ENCODE data around the gene CHD1L.
"Not testable (repeated sequence)": the region's sequence is repeated elsewhere in the genome, so short reads cannot be mapped to it uniquely, and the experiment has no call there.

The CHD1L gene

DNA sequence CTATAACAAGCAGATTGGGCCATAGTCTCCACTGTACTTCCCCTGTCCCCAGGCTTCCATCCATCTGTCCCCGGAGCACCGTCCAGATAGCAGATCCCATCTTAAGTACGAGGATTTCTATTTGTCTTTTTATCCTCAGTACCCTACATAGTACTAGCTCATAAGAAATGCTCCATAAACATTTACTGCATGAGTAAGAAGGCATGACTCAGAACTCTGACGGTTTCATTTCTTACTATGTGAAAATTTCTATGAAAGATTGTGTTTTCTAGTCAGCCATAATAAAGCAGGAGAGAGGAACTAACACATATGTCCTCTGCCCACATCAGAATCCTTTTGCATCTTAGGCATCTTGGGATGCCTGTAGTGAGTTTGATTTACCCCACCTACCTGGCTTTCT lies 49.5 kb downstream of the CHD1L start:
- H3K9ac ChIP-seq (ENCODE audit: low read depth, low read length, poor library complexity, severe bottlenecking): no peak overlapping the region
- no peaks in the 10 kb centered on the region for H3K79me2 ChIP-seq (ENCODE audit: insufficient read depth, low read length)
- no peaks in the 10 kb centered on the region for H3K27me3 ChIP-seq (ENCODE audit: insufficient read depth, low read length, poor library complexity, severe bottlenecking)
- H3K4me3 ChIP-seq (ENCODE audit: low read length, poor library complexity, severe bottlenecking): no peak overlapping the region
- no peaks in the 10 kb centered on the region for H4K20me1 ChIP-seq (ENCODE audit: insufficient read depth, low read length, poor library complexity, severe bottlenecking)
- TF ChIP-seq EZH2phosphoT487 (IDR thresholded peaks at IDR 0.05; ENCODE audit: borderline replicate concordance): no peak
- TF ChIP-seq, protein P1, sequence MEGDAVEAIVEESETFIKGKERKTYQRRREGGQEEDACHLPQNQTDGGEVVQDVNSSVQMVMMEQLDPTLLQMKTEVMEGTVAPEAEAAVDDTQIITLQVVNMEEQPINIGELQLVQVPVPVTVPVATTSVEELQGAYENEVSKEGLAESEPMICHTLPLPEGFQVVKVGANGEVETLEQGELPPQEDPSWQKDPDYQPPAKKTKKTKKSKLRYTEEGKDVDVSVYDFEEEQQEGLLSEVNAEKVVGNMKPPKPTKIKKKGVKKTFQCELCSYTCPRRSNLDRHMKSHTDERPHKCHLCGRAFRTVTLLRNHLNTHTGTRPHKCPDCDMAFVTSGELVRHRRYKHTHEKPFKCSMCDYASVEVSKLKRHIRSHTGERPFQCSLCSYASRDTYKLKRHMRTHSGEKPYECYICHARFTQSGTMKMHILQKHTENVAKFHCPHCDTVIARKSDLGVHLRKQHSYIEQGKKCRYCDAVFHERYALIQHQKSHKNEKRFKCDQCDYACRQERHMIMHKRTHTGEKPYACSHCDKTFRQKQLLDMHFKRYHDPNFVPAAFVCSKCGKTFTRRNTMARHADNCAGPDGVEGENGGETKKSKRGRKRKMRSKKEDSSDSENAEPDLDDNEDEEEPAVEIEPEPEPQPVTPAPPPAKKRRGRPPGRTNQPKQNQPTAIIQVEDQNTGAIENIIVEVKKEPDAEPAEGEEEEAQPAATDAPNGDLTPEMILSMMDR (conservative IDR thresholded peaks at IDR 0.05; ENCODE audit: low read length): no peak
- H3K4me2 ChIP-seq (ENCODE audit: low read depth, low read length, poor library complexity, severe bottlenecking): no peak overlapping the region
- no peaks in the 10 kb centered on the region for H3K9me2 ChIP-seq (replicated peaks; ENCODE audit: low read depth, low read length)
- H3F3A ChIP-seq (ENCODE audit: low read depth): no peaks in the 10 kb centered on the region
- no peaks in the 10 kb centered on the region for H3K9me3 ChIP-seq (ENCODE audit: insufficient read depth, low read depth, low read length)
- no peaks in the 10 kb centered on the region for H3K4me1 ChIP-seq (ENCODE audit: insufficient read depth, low read length, poor library complexity, severe bottlenecking)
- no peak overlapping the region for H2AFZ ChIP-seq (ENCODE audit: low read length)
- H3K36me3 ChIP-seq (ENCODE audit: insufficient read depth, low read length): peaks cover 97% of the 10 kb centered on the region

GRCh38 chr1:147292631-147293251 lies 50.3 kb downstream of the CHD1L start:
- Histone ChIP-seq H3K36me3 (ENCODE audit: insufficient read depth, low read length) (peaks cover 97% of the 10 kb centered on the region), H3K9me3 (ENCODE audit: insufficient read depth, low read depth, low read length) (no peaks in the 10 kb centered on the region), H3K4me2 (ENCODE audit: low read depth, low read length, poor library complexity, severe bottlenecking) (no peak overlapping the region)

GRCh38 chr1:147297438-147297837 lies 55.0 kb downstream of the CHD1L start:
- Histone ChIP-seq H3K36me3 (ENCODE audit: insufficient read depth, low read length) (peaks cover 55% of the 10 kb centered on the region; the same call in 1 of the 2 replicates), H3K4me3 (ENCODE audit: low read length, poor library complexity, severe bottlenecking) (no peak overlapping the region), H3K9ac (ENCODE audit: low read depth, low read length, poor library complexity, severe bottlenecking) (no peak overlapping the region), H4K20me1 (ENCODE audit: insufficient read depth, low read length, poor library complexity, severe bottlenecking) (no peaks in the 10 kb centered on the region), H3K27me3 (ENCODE audit: insufficient read depth, low read length, poor library complexity, severe bottlenecking) (no peaks in the 10 kb centered on the region), H3K79me2 (ENCODE audit: insufficient read depth, low read length) (no peaks in the 10 kb centered on the region), H3K9me3 (ENCODE audit: insufficient read depth, low read depth, low read length) (peaks cover 1% of the 10 kb centered on the region; the same call in 1 of the 2 replicates), H3K9me2 (replicated peaks; ENCODE audit: low read depth, low read length) (no peaks in the 10 kb centered on the region), H3K4me1 (ENCODE audit: insufficient read depth, low read length, poor library complexity, severe bottlenecking) (no peaks in the 10 kb centered on the region), H3F3A (ENCODE audit: low read depth) (no peaks in the 10 kb centered on the region), H3K4me2 (ENCODE audit: low read depth, low read length, poor library complexity, severe bottlenecking) (no peak overlapping the region), H2AFZ (ENCODE audit: low read length) (no peak overlapping the region)
- TF ChIP-seq EZH2phosphoT487 (IDR thresholded peaks at IDR 0.05; ENCODE audit: borderline replicate concordance): no peak
- TF ChIP-seq, protein P1 (conservative IDR thresholded peaks at IDR 0.05; ENCODE audit: low read length): no peak

More at GRCh38 chr1:147292631-147293251, 50.3 kb downstream of the CHD1L start:
- TF ChIP-seq EZH2phosphoT487 (IDR thresholded peaks at IDR 0.05; ENCODE audit: borderline replicate concordance): no peak
- TF ChIP-seq, protein P1 (conservative IDR thresholded peaks at IDR 0.05; ENCODE audit: low read length): no peak
- no peak overlapping the region for H3K4me3 ChIP-seq (ENCODE audit: low read length, poor library complexity, severe bottlenecking)
- H2AFZ ChIP-seq (ENCODE audit: low read length): no peak overlapping the region
- H3K27me3 ChIP-seq (ENCODE audit: insufficient read depth, low read length, poor library complexity, severe bottlenecking): no peaks in the 10 kb centered on the region
- no peaks in the 10 kb centered on the region for H3K9me2 ChIP-seq (replicated peaks; ENCODE audit: low read depth, low read length)
- no peaks in the 10 kb centered on the region for H3K79me2 ChIP-seq (ENCODE audit: insufficient read depth, low read length)
- no peak overlapping the region for H3K9ac ChIP-seq (ENCODE audit: low read depth, low read length, poor library complexity, severe bottlenecking)
- H4K20me1 ChIP-seq (ENCODE audit: insufficient read depth, low read length, poor library complexity, severe bottlenecking): no peaks in the 10 kb centered on the region
- no peaks in the 10 kb centered on the region for H3K4me1 ChIP-seq (ENCODE audit: insufficient read depth, low read length, poor library complexity, severe bottlenecking)
- H3F3A ChIP-seq (ENCODE audit: low read depth): no peaks in the 10 kb centered on the region

- H3K4me1 ChIP-seq (ENCODE audit: insufficient read depth, low read length, poor library complexity, severe bottlenecking); H3K4me3 ChIP-seq (ENCODE audit: low read length, poor library complexity, severe bottlenecking); H2AFZ ChIP-seq (ENCODE audit: low read length); H3K36me3 ChIP-seq (ENCODE audit: insufficient read depth, low read length); H3K79me2 ChIP-seq (ENCODE audit: insufficient read depth, low read length); H3K4me2 ChIP-seq (ENCODE audit: low read depth, low read length, poor library complexity, severe bottlenecking); H3K9me3 ChIP-seq (ENCODE audit: insufficient read depth, low read depth, low read length); H3K9ac ChIP-seq (ENCODE audit: low read depth, low read length, poor library complexity, severe bottlenecking); H3F3A ChIP-seq (ENCODE audit: low read depth); H3K9me2 ChIP-seq (replicated peaks; ENCODE audit: low read depth, low read length); H3K27me3 ChIP-seq (ENCODE audit: insufficient read depth, low read length, poor library complexity, severe bottlenecking); H4K20me1 ChIP-seq (ENCODE audit: insufficient read depth, low read length, poor library complexity, severe bottlenecking): not testable (repeated sequence)
Observed at GRCh38 chr1:147305803-147306202, 63.3 kb downstream of the CHD1L start.

Data from Loucy (cell line).